Measurements from ENCODE around the gene CLIP2.

DNA sequence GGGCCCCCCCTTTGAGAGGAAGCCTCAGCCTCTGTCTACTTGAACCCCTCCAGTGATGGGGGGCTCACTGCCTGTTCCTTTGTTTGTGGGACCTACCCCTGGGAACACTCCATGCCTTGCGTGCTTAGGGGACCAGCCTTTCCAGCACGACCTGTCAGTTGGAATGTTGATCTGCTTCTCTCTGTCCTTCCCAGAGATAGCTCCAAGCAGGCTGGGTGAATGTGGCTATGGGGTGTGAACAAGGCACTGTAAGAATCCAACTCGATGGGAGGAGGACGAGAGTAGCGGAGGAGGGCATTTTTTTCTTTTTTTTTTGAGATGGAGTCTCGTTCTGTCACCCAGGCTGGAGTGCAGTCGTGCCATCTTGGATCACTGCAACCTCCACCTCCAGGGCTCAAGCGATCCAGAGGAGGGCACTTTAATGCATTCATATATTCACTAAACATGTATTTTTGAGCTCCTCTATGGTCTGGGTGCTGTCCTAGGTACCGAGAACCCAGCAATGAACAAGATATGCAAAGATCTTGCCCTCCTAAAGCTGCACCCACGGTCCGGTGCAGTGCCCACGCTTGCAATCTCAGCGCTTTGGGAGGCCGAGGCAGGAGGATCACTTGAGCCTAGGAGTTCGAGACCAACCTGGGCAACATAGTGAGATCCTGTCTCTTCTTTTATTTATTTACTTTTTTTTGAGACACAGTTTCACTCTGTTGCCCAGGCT is 8.5 kb downstream of the CLIP2 start:
- TF ChIP-seq, protein P1, sequence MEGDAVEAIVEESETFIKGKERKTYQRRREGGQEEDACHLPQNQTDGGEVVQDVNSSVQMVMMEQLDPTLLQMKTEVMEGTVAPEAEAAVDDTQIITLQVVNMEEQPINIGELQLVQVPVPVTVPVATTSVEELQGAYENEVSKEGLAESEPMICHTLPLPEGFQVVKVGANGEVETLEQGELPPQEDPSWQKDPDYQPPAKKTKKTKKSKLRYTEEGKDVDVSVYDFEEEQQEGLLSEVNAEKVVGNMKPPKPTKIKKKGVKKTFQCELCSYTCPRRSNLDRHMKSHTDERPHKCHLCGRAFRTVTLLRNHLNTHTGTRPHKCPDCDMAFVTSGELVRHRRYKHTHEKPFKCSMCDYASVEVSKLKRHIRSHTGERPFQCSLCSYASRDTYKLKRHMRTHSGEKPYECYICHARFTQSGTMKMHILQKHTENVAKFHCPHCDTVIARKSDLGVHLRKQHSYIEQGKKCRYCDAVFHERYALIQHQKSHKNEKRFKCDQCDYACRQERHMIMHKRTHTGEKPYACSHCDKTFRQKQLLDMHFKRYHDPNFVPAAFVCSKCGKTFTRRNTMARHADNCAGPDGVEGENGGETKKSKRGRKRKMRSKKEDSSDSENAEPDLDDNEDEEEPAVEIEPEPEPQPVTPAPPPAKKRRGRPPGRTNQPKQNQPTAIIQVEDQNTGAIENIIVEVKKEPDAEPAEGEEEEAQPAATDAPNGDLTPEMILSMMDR (conservative IDR thresholded peaks at IDR 0.05), result no peak
- TF ChIP-seq EZH2 (IDR thresholded peaks at IDR 0.05; ENCODE audit: low read depth), result no peak

All from PC-9 (cell line).